ENCODE measurements around the gene FBN1. TPM values are rescaled to one million over a fixed set of nuclear protein-coding genes. Genes with fewer than 3 reads are reported as not detected.

The FBN1 gene
- total RNA-seq, 1 donor from 2014 or later = 18.8 TPM

DNA sequence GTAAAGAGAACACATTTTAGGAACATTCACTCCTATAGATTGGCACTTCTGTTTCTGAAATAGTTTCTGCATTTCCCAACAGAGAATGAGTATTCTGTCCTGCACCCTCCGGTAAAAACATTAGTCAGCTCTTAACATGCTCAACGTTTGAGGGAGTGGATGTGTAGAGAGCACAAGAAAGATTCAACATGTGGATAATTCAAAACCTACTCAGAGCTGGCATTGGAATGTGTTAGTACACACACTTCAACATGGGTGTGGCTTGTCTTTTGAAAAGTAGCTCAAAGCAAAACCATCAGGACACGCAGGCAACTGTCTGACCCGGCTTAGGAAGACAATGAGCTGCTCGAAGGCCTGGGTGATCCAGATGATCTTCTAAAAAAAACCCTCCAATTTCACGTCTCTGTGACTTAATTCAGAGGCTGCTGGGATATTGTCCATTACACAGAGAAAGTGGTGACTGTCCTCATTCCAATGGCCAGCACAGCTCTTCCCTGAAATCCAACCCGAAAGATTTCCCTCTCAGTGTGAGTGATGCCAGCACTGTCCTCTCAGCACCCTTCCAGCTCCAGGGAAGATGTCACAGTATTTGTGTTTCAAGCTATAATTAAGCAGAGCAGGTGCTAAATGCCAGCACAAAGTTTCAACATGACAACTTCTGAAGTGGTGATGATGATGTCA, 18.1 kb downstream of the FBN1 start:
- DNase-seq (ENCODE audit: low spot score in 2 of 2) (no peak), FAIRE-seq (no peak)

DNA sequence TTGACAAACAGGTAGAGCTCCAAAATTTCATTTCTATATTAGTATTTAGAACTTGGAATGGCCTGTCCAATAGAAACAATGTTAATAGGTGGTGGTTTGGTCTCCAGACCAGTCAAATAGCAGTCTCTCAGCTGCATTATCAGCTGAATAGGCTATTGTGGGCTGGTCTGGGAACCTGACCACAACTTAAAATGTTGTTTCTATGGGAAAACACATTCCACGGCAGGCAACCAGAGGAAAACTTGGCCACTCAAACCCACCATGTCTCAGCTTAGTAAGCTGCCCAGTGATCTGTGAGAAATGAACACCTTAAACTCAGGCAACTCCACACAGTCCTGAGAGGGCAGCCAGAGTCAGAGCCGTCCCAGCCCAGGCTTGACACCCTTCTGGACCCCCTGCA, 20.4 kb downstream of the FBN1 start:
- no peak for FAIRE-seq
- DNase-seq (ENCODE audit: low spot score in 2 of 2) = no peak

DNA sequence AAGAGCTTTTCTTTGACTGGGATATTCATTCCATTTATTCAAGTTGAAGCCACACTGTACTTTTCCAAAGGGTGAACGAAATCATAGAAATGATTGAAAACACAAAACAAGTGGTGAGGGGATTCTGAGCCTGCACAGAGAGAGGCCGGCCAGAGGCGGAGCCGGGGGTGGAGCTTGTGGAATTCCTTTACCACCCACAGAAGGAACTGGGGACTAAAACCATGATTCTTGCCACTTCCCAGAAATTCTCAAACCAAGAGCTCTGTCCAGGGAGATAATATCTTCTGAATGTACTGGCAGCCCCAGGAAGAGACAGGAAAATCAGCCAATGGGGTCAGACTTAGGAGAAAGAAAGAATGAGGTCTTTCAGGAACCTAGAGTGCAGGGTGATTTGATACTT, 20.8 kb downstream of the FBN1 start:
- no peak for DNase-seq (ENCODE audit: low spot score in 2 of 2)
- no peak for FAIRE-seq

DNA sequence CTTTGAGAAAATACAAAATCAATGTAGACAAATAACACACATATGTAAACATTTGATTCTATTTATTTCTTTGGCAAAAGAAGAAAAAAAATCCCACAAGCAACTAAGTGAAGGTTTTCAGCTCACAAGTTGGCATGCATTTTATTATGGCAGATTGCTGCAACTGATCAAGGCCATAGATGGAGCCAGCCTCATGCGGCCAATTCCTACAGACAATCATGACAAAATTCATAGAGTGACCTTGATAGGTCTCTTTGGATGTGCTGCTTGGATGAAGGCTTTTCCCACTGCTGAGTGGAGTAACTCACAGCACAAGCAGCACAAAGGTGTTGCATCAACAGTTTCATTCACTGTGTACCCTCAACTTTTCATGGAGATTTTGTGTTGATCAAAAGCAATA, 22.1 kb downstream of the FBN1 start:
- FAIRE-seq (no peak), DNase-seq (ENCODE audit: low spot score in 2 of 2) (no peak)

DNA sequence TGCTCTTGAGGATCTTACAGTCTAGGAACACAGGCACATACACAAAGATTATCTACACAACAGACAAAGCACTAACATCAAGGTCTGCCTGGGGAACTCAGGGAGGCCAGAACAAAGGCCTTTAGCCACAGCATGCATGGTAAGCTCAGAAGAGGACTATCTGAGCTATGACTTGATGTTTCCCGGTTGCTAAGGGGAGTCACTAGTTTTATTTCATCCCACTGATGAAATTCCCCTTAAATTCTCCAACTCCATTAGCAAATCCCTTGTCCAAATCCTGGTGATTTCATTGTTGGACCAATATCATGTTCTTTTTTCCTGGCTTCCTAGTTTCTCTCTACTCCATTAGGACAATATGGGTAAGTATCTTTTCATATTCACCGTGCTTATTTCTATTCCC, 23.3 kb downstream of the FBN1 start:
- DNase-seq (ENCODE audit: low spot score in 2 of 2) = no peak
- FAIRE-seq = no peak

DNA sequence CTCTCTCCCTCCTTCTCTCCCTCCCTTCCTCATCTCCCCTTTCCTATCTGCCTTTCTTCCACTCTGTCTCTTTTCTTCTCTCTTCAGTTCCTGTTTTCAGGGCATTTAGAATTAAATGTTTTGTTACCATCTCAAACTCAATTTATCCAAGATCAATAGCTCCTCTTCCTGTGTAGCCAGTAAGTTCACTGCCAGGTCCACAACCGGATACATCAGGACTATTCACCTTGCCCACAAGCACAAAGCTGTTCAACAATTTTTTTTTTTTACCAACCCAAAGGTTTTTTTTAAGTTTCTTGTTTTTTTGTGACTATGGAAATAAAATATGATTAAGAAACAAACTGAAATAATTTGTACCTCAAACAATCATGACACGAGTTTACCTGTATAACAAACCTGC, 26.1 kb downstream of the FBN1 start:
- FAIRE-seq (no peak), DNase-seq (ENCODE audit: low spot score in 2 of 2) (no peak)

DNA sequence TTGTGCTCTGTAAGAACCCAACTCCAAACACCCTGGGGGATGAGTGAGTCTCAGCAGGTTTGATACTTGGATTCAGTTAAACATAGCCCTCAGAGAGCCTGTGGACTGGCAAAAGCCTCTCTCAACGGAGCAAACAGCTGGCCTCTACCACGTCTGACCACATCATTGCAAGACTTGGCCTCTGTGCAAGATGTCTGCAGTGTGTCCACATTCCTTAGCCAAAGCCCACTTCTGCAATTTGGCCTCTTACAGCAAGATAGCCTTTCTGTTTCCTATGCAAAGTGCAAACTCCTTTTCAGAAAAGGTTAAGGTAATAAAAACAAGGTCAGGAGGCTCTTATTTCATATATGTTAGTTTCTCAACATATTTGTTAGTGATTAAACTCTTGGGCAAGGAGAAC, 27.9 kb downstream of the FBN1 start:
- DNase-seq (ENCODE audit: low spot score in 2 of 2) (no peak), FAIRE-seq (no peak)

DNA sequence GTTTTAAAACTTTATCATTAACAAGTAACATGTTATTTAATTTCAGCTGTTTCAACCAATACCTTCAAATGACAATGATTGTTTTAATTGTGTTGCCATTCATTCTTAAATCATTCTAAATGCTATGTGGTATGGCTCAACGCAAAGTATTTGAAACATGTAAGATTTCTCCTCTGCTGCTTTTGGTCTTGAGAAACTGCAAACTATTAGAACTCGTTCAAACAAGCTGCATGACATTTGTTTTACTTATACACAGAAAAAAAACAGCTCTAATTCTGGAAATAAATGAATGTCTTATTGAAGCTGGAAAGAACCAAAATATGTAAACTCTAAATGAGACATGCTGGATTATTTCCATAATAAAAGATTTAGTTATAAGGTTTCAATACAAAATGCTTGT, 29.3 kb downstream of the FBN1 start:
- FAIRE-seq = no peak
- no peak for DNase-seq (ENCODE audit: low spot score in 2 of 2)

DNA sequence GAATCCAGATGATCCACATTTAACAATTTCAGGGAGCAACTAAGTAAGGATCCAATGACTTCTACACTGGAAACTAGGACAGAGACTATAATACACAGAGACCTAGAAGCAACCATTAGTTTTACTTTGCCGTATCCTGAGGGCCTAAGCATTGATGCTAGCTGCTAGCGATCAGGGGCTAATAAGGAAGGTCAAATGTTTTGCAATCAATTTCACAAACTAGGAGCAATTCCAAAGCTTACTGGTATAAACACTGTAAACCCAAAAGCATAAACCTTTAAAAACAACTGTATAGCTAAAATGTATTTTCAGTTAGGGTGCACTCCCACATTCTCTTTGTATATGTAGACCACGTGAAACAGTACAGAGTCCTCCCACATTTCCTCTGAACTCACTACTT, 31.5 kb downstream of the FBN1 start:
- FAIRE-seq (no peak), DNase-seq (ENCODE audit: low spot score in 2 of 2) (no peak)

DNA sequence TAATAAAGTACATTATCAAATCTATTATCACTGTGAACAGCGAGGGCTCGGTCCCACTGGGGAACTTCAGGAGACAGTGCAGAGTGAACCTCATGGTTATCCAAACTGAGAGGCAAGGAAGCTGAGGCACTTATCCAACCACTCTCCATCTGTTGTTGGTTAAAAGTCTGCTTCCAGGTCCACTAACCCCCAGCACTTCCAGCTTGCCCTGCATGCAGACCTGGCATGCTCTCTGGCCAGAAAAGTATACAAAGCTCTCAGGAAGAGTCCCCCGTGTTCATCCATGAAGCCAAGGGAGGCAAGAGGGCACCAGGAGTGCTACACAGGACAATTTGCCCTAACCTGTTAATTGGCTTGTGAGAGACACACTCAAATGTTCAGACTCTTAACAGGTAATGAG, 36.0 kb downstream of the FBN1 start:
- DNase-seq (ENCODE audit: low spot score in 2 of 2) (no peak), FAIRE-seq (no peak)

DNA sequence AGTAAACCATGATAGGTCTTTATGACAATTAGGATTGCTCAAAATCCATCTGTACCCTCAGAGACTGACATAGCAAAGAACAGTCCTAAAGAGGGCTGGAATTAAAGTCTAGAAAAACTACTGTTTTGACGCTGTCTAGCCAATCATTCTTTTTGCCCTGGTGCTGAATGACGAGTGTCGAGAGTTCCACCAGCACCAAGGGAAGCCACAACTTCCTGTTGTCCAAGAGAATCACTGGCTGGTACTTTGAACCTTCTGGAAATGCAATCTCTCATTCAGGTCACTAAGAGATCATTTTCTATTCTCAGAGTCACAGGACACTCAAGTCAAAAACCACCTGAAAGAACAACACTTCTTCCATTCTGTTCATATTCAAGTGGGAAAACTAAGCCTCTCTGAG, 37.7 kb downstream of the FBN1 start:
- DNase-seq (ENCODE audit: low spot score in 2 of 2) (no peak), FAIRE-seq (no peak)

DNA sequence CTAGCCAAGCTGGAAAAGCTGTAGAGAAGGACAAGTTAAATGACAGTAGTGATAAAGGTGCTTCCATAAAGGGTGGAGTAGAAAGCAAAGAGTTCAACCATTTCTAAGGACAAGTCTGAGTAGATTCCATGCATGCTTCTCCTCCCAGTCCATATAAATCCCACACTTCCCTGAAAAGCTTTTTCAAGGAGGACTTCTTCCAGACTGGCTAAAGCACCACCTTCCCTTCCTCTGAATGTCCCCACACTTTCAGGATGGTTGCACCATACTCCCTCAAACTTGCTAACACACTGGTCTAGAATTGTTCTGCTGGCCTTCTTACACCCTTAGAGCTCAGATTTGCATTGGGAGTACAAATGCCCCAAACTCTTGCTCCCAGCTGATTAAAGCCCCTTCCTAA, 40.9 kb downstream of the FBN1 start:
- DNase-seq (ENCODE audit: low spot score in 2 of 2) = no peak
- no peak for FAIRE-seq

DNA sequence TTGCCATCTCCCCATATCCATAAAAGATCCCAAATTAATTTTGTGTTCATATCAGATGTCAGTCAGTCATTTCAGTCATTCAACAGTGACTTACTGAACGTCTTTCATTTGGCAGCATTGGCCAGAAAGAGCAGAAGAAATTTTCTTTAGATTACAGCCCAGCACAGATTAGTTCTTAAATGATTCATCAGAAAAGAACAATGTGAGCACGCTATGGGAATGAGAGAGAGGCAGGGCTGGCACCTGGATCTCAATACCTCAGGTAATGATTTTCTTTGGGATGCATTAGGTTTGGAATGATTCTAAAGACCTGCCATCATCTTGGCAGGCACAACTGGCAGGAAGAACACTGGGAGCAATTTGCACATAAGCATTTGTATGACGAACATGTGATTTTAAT, 41.6 kb downstream of the FBN1 start:
- FAIRE-seq = no peak
- no peak for DNase-seq (ENCODE audit: low spot score in 2 of 2)

DNA sequence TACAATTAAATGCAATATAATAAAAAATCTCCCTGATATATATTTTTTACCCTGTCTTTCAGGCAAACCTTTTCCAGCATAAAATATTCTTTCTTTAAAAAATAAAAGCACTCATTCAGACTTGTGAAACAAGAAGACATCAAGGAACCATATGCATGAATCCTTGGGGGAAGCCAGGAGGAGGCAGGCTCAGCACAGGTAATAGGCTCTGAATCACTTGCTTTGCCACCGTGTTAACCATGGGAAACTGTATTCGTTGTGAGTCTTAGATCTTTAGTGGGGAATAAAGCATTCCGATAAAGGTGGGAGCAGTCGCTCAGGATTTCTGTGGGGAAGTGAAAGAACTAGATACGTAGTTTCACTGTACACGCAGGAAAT, 42.4 kb downstream of the FBN1 start:
- no peak for DNase-seq (ENCODE audit: low spot score in 2 of 2)

DNA sequence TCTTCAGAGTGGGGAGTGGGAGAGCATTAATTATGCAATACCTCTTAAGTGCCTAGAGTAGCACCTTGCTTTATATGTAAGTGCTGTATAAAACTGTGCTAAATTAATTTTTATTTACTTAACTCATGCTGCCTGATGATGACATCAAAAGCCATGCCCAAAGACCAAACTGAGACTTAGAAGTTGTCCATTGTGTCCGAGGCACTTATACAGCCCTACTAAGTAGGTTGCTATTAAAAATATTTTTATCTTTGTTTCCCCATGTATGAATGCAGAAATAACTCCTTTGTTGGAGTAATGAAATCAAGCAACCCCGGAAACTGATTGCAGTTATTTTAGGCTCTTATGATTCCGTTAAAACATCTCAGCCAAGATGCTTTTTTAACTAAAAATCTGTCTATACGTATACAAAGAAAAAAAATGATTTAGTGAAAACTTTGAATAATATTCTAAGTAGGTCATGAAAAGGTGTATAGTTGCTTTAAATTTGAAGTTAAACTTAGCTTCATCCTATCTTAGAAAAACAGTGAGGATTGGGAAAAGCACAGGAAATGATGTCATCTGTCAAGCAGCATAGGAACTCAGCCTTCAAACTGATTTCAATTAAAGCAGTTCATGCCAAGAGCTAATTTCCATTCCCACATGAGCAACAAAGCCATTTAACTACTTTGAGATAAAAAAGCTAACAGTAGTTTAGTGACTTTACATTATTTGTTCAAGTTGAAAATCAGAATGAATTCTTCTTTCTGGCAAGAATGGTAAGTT, 43.0 kb downstream of the FBN1 start:
- no peak for FAIRE-seq
- DNase-seq (ENCODE audit: low spot score in 2 of 2) = peak in 1 of 2 donors; percentile 13

More for the DNA sequence above, 42.4 kb downstream of the FBN1 start:
- no peak for FAIRE-seq

DNA sequence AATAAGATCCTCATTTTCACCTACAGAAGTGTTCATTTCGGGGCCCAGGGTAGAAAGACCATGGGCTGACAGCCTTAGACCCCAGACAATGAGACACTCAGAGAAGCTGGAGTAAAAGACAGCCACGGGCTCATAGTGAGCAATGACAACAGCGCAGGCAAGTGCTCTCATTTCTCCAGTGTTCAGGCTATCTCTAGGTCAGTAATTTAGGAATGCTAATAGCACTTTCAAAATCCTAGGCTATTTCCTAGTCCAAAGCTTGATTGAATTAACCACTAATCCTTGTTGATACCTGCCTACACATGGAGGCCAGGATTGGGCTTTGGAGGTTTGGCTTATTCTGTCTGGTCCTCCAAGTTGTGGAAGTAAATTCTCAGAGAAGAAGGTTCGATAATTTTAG, 44.4 kb downstream of the FBN1 start:
- DNase-seq (ENCODE audit: low spot score in 2 of 2) = no peak
- FAIRE-seq = no peak

DNA sequence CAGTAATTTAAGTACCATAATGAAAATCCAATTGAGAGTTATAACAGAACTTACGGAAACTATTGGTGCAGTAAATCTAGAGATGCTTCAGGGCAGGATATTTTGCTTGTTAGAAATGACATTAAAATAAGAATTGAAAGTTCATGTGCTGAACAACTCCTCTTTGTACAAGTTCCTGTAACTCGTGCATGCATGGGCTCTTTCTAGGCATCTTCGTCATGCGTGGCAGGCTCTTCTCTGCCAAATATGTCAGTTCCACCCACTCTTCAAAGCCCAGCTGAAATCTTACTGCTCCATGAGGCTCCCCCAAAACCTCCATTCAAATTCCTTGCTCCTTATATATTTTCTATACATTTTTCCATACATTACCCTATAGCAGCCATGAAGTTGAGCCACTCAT, 48.7 kb downstream of the FBN1 start:
- no peak for DNase-seq (ENCODE audit: low spot score in 2 of 2)
- no peak for FAIRE-seq

DNA sequence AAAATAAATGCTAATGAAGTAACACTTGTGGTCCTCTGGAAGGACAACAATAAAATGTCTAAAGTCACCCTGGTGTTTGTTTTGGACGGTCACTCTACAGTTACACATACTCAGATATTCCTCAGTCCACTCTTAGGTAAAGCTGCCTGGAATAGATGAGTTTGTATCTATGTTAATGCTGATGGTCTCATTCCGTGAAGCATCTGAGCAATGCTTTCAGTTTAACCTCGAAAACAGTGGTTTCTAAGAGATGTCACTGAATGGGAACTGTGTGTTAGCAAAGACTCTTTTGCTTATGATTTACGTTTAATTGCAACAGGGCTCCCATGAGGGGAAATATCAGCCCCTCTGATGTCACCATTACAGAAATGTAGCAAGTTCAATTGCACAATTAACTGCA, 49.1 kb downstream of the FBN1 start:
- DNase-seq (ENCODE audit: low spot score in 2 of 2) (no peak), FAIRE-seq (no peak)

DNA sequence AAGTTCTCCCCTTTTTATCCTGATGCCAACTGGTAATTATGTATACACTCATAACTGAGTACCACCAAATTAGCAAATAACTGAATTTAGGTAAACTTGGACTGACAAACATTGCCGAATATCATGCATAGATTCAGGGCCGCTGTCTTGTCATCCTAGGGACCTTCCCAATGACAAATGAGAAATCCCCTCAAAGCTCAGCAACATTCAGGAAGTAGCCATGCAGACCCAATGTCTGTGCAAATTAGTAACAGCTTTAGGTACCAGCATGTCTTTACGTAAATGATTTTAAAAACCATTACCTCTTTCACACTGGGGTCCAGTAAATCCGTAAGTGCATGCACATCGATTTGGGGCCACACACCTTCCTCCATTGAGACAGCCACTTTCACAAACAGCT, 49.5 kb downstream of the FBN1 start:
- FAIRE-seq = no peak
- DNase-seq (ENCODE audit: low spot score in 2 of 2) = no peak

DNA sequence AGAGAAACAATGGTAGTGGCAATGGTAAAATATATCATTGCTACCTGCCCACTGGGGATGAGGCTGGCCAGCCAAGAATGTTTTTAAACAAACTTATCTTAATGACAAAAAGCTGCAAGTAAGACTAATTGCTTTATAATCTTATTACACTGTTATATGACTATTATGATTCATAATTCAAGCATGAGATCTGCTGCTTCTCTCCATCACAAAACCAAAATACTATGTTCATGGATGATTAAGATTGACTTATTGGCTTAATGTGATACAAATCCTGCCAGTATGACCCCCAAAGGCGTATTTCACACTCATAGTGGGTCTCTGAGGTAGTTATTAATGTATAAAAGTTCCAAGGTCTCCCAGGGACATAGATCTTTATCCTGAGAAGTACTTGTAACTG, 52.6 kb downstream of the FBN1 start:
- FAIRE-seq = no peak
- no peak for DNase-seq (ENCODE audit: low spot score in 2 of 2)

DNA sequence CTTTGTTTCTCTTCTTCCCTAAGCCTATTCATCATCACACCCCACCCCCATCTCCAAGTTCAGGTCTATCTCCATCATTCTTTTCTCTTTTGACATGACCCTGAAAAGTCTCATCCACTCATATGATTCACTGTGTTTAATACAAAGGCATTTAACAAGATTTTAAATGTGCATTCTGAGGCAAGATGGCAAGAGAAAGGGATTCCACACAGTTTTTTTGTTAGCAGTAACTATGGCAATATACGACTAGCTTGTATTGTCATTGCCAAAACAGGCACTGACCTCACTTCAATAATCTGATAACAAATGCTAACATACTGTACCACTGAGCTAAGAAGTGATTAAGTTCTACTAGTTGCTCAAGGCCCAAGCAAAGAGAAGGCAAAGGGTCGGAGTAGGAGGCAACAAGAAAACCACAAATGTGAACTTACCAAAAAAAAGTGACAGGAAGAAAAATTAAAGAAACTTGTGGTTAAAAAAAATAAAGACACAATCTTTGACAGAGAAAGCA, 53.2 kb downstream of the FBN1 start:
- FAIRE-seq (no peak), DNase-seq (ENCODE audit: low spot score in 2 of 2) (no peak)

DNA sequence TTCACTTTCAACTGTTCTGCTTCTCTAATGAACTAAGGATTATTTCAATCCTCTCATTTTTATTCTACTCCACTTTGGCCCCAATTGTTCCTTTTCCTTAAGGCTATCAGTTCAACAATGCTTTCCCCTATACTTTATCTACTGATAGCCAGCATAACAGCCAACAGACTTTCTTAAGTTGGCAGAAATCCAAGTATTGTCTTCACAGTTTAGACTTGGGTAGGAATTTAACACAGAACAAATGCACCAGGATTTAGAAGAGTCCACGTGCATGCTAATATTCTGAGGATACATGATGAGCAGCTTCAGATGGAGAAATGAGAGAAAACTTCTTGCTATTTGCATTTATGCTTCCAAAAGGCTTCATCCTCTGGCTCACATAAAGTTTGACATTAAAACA, 54.8 kb downstream of the FBN1 start:
- DNase-seq (ENCODE audit: low spot score in 2 of 2) (no peak), FAIRE-seq (no peak)
